Gastroesophageal sphincter (tissue), 3 donors: ENCODE data around the gene RAB11A.

ENCODE experiments used
- EP300 ChIP-seq: sonication (generic); formaldehyde crosslinking; IDR thresholded peaks from one replicate; pipeline ENCODE4 v1.6.1; 2017; ENCODE audit warnings: antibody characterized with exemption, mild to moderate bottlenecking
- POLR2A ChIP-seq, 2 donors: fragments of 450-650 bp; IDR thresholded peaks; one replicate each; pipeline ENCODE4 v1.6.1; 2017; ENCODE audit warnings: antibody characterized with exemption in 2 of 2, mild to moderate bottlenecking in 2 of 2, moderate library complexity in 1 of 2
- POLR2AphosphoS5 ChIP-seq: sonication (generic); formaldehyde crosslinking; IDR thresholded peaks from one replicate; pipeline ENCODE4 v1.6.1; 2017; ENCODE audit warnings: antibody characterized with exemption
- TF ChIP-seq, protein P1 (sequence below), 4 experiments: fragments of 200-600 bp in 2 of 4; fragments of 450-650 bp in 2 of 4; sonication (generic) in 1 of 4; IDR thresholded peaks; one replicate each; pipeline ENCODE4 v1.5.1; 2017 to 2019; ENCODE audit warnings: antibody characterized with exemption in 4 of 4, mild to moderate bottlenecking in 2 of 4, moderate library complexity in 2 of 4

DNA sequence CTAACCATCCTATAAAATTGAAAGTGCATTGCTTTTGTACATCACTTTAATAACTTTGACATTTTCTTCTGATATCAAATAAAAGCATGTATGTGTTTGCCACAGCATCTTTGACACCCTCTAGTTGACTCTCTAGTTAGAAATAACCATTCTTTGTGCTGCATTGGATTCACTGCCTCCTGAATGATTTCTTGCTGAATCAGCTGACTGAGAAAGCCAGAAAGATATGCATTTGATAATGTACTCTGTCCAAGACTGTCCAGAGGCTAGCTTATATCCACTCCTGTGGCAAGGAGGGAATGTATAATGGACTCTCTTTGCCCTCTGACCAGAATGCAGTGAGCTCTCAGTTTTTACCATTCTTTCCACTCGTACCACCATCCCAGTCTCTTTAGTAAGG, 6.2 kb downstream of the RAB11A start:
- TF ChIP-seq, protein P1, sequence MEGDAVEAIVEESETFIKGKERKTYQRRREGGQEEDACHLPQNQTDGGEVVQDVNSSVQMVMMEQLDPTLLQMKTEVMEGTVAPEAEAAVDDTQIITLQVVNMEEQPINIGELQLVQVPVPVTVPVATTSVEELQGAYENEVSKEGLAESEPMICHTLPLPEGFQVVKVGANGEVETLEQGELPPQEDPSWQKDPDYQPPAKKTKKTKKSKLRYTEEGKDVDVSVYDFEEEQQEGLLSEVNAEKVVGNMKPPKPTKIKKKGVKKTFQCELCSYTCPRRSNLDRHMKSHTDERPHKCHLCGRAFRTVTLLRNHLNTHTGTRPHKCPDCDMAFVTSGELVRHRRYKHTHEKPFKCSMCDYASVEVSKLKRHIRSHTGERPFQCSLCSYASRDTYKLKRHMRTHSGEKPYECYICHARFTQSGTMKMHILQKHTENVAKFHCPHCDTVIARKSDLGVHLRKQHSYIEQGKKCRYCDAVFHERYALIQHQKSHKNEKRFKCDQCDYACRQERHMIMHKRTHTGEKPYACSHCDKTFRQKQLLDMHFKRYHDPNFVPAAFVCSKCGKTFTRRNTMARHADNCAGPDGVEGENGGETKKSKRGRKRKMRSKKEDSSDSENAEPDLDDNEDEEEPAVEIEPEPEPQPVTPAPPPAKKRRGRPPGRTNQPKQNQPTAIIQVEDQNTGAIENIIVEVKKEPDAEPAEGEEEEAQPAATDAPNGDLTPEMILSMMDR (IDR thresholded peaks at IDR 0.05): no peak
- TF ChIP-seq POLR2A (IDR thresholded peaks at IDR 0.05) (no peak), EP300 (no peak), POLR2AphosphoS5 (no peak)
